Neural progenitor cell (in vitro differentiated cells): Measurements from ENCODE around the gene GJB1.

Experiments used
- EZH2 ChIP-seq: fragments of 200-600 bp; sonication (generic); IDR thresholded peaks from 2 replicates; pipeline ENCODE4 v1.6.1; 2017; ENCODE audit warnings: antibody characterized with exemption, mild to moderate bottlenecking, moderate library complexity
- EZH2phosphoT487 ChIP-seq: fragments of 200-600 bp; sonication (generic); IDR thresholded peaks from 2 replicates; pipeline ENCODE4 v1.6.1; 2017; ENCODE audit warnings: antibody characterized with exemption
- TF ChIP-seq, protein P1 (sequence below): fragments of 200-600 bp; sonication (generic); IDR thresholded peaks from 2 replicates; pipeline ENCODE4 v1.5.1; 2017; ENCODE audit warnings: antibody characterized with exemption, mild to moderate bottlenecking

DNA sequence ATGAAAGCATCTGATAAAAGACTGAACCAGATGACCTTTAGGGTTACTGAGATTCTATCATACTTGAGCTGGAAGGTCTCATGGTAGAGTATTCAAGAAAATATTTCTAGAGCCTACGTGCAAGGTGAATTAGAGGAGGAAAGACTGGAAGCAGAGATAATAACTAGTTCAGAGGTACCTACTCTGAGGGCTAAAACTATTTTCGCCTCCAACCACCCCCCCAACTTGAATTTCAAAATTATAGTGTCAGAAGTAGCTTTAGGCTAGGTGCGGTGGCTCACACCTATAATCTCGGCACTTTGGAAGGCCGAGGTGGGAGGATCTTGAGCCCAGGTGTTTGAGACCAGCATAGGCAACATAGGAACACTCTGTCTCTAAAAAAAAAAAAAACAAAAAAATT lies 47.5 kb upstream of the GJB1 start:
- TF ChIP-seq, protein P1, sequence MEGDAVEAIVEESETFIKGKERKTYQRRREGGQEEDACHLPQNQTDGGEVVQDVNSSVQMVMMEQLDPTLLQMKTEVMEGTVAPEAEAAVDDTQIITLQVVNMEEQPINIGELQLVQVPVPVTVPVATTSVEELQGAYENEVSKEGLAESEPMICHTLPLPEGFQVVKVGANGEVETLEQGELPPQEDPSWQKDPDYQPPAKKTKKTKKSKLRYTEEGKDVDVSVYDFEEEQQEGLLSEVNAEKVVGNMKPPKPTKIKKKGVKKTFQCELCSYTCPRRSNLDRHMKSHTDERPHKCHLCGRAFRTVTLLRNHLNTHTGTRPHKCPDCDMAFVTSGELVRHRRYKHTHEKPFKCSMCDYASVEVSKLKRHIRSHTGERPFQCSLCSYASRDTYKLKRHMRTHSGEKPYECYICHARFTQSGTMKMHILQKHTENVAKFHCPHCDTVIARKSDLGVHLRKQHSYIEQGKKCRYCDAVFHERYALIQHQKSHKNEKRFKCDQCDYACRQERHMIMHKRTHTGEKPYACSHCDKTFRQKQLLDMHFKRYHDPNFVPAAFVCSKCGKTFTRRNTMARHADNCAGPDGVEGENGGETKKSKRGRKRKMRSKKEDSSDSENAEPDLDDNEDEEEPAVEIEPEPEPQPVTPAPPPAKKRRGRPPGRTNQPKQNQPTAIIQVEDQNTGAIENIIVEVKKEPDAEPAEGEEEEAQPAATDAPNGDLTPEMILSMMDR, result no peak
- no peak for TF ChIP-seq EZH2
- no peak for TF ChIP-seq EZH2phosphoT487
